GM21367 (cell line): ENCODE results near the gene SLC7A8.
"Not testable (repeated sequence)": the region's sequence is repeated elsewhere in the genome, so short reads cannot be mapped to it uniquely, and the experiment has no call there.

Experiments
- ATAC-seq: cut with Tn5 transposase; IDR thresholded peaks from one replicate; pipeline ENCODE4 v1.9.1; 2021; ENCODE audit not compliant: unreplicated experiment

The SLC7A8 gene

GRCh38 chr14:23183479-23183878 lies at the start of gene SLC7A8:
Gene SLC7A8 (minus strand): TSS chr14:23183660. CDS start chr14:23182914, 746 bp downstream.
- no peak for ATAC-seq

GRCh38 chr14:23232241-23232808 lies 48.9 kb upstream of the SLC7A8 start:
- not testable (repeated sequence) for ATAC-seq

DNA sequence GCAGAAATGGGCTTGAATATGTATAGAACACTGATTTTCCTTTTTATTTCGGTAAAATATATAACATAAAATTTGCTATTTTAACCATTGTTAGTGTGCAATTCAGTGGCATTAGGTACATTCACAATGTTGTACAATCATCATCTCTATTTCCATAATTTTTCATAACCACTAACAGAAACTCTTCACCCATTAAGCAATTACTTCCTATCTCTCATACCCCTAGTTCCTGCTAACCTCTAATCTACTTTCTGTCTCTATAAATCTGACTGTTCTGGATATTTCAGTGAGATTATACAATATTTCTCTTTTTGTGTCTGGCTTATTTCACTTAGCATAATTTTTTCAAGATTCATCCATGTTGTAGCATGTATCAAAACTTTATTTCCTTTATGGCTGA lies 45.4 kb upstream of the SLC7A8 start:
- no peak for ATAC-seq

GRCh38 chr14:23227566-23227965 lies 44.1 kb upstream of the SLC7A8 start:
- ATAC-seq = no peak

- not testable (repeated sequence) for ATAC-seq
Measured at GRCh38 chr14:23224958-23225357, 41.5 kb upstream of the SLC7A8 start.

DNA sequence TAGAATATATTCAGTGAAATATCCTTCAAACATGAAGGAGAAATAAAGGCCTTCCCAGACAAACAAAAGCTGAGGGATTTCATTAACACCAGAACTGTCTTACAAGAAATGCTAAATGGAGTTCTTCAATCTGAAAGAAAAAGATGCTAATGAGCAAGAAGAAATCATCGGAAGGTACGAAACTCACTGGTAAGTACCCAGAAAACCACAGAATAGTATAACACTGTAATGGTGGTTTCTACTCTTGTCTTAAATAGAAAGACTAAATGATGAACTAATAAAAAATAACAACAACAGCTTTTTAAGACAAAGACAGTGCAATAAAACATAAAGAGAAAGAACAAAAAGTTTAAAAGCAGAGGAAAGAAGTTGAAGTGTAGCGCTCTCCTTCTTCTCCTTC lies 35.6 kb upstream of the SLC7A8 start:
- no peak for ATAC-seq

DNA sequence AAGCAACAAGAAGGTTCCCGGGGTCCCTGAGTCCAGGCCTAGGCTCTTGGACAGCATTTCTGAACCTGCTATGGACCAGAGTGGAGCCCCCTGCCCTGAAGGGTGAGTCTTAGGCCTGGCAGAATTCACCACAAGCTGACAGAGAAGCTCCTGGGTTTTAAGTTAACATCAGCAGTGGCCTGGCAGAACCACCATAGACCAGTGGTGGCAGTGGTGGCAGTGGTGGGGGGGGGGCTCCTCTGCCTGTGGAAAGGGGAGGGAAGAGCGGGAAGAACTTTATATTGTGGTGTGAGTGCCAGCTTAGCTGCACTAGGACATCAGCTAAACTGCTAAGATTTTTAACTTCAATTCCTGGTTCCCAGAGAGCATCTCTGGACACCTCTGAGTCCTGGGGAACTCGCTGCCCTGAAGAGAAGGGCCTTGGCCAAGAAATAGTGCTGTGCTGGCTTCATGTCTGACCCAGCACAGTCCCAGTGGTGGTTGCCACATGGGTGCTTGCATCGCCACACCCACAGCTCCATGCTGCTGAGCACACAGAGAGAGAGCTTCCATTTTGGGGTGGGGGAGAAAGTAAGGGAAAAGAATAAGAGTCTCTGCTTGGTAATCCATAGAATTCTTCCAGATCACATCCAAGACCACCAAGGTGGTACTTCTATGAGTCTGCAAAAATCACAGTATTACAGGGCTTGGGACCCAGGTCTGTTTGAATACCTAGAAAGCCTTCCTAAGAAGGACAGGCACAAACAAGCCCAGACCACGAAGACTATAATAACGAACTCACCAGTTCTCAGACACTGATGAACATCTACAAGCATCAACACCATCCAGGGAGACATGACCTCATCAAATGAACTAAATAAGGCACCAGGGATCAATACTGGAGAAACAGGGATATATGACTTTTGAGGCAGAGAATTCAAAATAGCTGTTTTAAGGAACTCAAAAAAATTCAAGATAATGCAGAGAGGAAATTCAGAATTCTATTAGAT lies 33.9 kb upstream of the SLC7A8 start:
- no peak for ATAC-seq

DNA sequence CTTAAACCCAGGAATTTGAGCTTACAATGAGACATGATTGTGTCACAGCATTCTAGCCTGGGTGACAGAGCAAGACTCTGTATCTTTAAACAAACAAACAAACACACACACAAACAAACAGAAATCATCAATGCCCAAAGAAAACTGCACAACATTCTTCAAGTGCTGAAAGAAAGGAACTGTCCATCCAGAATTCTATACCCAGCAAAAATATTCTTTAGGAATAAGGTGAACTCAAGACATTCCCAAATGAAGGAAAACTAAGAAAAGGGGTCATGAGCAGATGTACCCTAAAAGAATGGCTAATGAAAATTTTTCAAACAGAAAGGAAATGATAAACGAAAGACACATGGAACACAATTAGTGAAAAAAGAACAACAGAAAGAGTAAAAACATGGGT lies 32.0 kb upstream of the SLC7A8 start:
- no peak for ATAC-seq

DNA sequence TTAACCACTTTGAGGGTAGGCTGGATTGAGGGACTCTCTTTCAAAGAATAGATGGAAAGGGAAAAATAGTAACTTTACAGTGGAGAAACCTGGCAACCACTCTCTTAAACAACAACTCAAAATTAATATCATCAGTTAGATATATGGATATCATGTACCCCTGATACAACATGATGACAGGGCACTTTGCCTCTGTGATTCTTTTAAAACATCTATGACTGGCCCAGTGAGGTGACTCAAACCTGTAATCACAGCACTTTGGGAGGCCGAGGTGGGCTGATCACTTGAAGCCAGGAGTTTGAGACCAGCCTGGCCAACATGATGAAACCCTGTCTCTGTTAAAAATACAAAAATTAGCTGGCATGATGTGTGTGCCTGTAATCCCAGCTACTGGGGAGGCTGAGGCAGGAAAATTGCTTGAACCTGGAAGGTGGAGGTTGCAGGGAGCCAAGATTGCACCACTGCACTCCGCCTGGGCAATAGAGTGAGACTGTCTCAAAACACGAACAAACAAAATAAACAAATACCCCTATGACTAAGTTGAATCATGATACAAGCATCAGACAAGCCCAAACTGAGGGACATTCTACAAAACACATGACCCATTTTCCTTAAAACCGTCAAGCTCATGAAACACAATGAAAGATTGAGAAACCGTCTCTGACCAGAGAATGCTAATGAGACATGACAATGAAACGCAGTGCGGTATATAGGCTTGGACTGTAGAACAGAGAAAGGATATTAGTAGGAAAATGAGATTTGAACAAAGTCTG lies 26.4 kb upstream of the SLC7A8 start:
- no peak for ATAC-seq

- no peak for ATAC-seq
Measured at GRCh38 chr14:23208324-23208723, 24.9 kb upstream of the SLC7A8 start.

- ATAC-seq = no peak
Measured at GRCh38 chr14:23207146-23207540, 23.7 kb upstream of the SLC7A8 start.

DNA sequence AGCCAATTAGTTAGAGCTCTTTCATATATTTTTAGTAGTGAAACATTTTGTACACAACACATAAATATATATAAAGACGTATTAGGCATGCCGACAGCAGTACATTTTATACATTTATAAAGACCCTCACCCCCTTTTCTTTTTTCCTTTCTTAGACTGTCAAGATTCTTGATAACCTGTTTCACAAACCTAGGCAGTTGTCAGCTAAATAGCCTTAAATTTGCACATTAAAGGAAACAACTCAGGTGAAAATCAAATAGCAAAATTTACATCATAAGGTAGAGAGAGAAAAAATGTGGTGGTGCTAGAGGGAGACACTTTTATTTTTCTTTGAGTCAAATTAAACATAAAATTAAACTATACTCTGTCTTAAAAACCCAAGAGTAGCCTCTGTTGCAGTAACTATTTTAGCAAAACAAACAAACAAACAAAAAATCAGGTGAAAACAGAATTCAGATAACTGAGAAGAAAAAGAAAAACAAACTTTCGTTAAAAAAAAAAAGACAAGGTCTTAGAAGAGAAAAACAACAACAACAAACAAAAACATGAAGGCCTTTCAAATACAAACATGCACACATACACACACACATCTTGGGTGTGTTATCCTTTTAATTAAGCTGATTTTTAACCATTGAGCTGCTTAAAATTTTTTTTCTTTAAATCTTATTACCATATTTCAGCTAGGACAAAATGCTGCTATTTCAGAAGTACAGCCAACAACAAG lies 23.1 kb upstream of the SLC7A8 start:
- ATAC-seq = no peak

DNA sequence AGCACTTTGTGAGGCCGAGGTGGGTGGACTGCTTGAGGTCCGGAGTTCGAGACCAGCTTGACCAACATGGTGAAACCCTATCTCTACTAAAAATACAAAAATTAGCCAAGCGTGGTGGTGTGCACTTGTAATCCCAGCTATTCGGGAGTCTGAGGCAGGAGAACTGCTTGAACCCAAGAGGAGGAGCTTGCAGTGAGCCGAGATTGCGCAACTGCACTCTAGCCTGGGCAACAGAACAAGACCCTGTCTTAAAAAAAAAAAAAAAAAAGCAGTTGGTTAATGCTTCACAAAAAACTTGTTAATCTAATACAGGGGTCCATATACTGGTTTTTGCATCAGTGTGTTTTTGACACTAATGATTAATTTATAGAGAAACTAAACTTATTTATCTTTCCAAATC lies 18.5 kb upstream of the SLC7A8 start:
- no peak for ATAC-seq

DNA sequence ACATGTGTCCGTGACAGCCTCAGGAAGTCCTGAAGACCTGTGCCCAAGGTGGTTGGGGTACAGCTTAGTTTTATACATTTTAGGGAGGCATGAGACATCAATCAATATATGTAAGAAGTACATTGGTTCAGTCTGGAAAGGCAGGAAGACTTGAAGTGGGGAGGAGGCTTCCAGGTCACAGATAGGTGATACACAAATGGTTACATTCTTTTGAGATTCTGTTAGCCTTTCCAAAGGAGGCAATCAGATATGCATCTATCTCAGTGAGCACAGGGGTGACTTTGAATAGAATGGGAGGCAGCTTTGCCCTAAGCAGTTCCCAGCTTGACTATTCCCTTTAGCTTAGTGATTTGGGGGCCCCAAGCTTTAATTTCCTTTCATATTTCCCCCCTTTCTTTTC lies 15.7 kb upstream of the SLC7A8 start:
- ATAC-seq = not testable (repeated sequence)

DNA sequence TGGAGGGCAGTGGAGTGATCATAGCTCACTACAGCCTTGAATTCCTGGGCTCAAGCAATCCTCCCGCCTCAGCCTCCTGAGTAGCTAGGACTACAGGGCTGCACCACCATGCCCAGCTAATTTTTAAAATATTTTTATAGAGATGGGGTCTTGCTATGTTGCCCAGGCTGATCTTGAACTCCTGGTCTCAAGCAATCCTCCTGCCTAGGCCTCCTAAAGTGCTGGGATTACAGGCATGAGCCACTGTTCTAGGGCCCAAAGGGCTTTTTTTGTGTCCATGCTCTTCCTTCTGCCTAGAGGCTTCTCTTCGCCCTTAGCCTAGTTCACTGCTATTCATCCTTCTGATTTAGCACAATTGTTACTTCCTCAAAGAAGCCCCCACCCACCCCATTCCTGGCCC lies 13.0 kb upstream of the SLC7A8 start:
- ATAC-seq = not testable (repeated sequence)

GRCh38 chr14:23195552-23196101 lies 12.2 kb upstream of the SLC7A8 start:
- ATAC-seq = no peak

GRCh38 chr14:23193432-23193831 lies 10.0 kb upstream of the SLC7A8 start:
- no peak for ATAC-seq

GRCh38 chr14:23187925-23188324 lies 4.5 kb upstream of the SLC7A8 start:
- ATAC-seq = no peak

DNA sequence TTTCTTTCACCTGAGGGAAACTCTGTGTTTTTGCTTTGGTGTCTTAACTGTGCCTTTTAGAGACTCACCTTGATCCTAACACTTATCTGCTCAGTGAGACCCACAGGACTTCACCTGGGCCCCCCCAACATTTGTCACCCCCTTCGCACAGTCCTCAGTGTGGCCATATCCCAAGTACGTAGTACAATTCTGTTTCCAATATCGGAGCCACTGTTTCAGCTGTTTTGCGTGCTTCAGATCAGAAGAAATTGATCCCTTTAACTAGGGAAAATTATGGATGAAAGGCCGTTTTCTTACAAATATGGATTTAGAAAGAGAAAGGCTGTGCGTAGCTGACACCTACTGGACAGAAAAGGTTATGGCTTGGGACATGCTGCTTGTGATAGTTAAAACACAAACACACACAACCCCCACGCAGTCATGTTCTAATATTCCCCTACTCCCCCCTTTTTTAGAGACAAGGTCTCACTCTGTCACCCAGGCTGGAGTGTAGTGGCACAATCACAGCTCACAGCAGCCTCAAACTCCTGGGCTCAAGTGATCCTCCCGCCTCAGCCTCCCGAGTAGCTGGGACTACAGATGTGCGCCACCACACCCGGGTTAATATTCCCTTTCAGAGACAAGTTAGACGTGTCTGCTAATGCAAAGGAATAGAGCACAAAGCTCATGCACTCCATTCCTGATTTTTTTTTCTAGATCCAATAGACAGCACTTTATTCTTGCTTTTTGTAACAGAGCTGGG lies 3.6 kb upstream of the SLC7A8 start:
- no peak for ATAC-seq

GRCh38 chr14:23185063-23185462 lies 1.6 kb upstream of the SLC7A8 start:
- no peak for ATAC-seq
